Suprapubic skin (tissue), 4 donors: ENCODE measurements around the gene PRKCE.

ENCODE experiments used
- POLR2A ChIP-seq, 2 donors: fragments of 450-650 bp; IDR thresholded peaks; one replicate each; pipeline ENCODE4 v1.6.1; 2017; ENCODE audit warnings: antibody characterized with exemption in 2 of 2, mild to moderate bottlenecking in 2 of 2, moderate library complexity in 2 of 2
- POLR2AphosphoS5 ChIP-seq, 3 donors: sonication (generic); formaldehyde crosslinking; IDR thresholded peaks; one replicate each; pipeline ENCODE4 v1.6.1; 2017; ENCODE audit warnings: antibody characterized with exemption in 3 of 3

- TF ChIP-seq POLR2AphosphoS5 (IDR thresholded peaks at IDR 0.05) (no peak), POLR2A (IDR thresholded peaks at IDR 0.05) (no peak)
These were observed 377.9 kb downstream of the PRKCE start for GRCh38 chr2:46029332-46029811.
